GM18499 (cell line): Measurements from ENCODE around the gene SHLD2.
"Not testable (repeated sequence)": the region's sequence is repeated elsewhere in the genome, so short reads cannot be mapped to it uniquely, and the experiment has no call there.

Experiments used
- ATAC-seq: cut with Tn5 transposase; IDR thresholded peaks from one replicate; pipeline ENCODE4 v1.9.1; 2021; ENCODE audit warnings: moderate number of reproducible peaks; ENCODE audit not compliant: insufficient read depth, unreplicated experiment

The SHLD2 gene

GRCh38 chr10:87204801-87205200 is 109.8 kb downstream of the SHLD2 start:
- not testable (repeated sequence) for ATAC-seq

DNA sequence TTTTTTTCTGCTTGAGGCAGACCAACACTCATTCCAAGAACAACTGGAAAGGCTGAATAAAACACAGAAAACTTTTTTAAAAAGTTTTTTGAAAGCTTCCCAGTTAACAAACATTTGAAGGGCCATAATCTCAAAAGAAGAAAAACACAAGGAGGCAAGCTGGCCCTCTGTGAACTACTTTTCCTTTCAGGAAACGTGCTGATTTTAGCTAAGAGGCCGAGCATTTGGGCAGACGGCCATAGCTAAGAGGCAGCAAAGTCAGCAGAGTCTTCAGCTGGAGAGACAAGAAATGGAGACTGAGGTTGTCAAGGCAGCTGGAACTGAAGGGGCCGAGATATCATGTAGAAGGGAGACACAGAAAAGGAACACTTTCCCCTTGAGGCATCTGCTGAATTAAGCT is 111.9 kb downstream of the SHLD2 start:
- not testable (repeated sequence) for ATAC-seq

GRCh38 chr10:87210309-87210708 is 115.3 kb downstream of the SHLD2 start:
- not testable (repeated sequence) for ATAC-seq

DNA sequence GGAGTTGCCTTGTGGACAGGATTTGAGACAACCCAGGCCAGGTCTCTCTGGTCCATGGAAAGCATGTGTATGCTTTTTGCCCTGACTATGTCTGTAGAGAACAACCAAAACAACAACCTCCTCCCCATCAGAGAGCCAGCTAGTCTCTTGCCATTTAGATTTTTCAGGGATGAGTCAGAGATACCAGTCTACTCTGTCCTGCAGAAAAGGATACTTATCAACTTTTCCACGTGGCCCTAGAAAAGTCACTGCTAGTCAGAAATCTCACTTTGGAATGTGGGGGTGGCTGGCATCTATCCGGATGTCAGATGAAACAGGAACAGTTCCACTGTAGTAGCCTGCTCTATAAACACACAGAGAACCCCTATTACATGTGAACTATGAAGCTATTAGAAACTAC is 116.8 kb downstream of the SHLD2 start:
- not testable (repeated sequence) for ATAC-seq

GRCh38 chr10:87213150-87213765 is 118.3 kb downstream of the SHLD2 start:
- ATAC-seq, result not testable (repeated sequence)

DNA sequence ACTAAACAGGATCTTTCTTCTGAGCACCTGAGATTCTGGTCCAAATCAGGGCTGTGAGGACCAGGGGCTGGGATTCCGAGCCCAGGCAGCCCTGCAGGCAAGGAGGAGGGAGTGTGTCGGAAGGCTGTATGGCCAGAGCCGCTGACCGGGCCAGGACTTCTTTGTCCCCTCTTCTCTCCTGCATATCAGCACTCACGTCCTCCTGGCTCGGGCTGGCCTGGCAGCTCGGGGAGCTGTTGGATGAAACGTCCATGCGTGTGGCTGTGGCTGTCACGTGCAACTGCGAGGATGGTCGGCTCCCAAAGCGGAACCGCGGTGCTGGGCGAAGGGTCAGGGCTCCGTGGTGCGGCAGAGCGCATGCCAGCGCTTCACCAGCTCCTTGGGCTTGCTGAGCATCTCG is 118.8 kb downstream of the SHLD2 start:
- ATAC-seq, result not testable (repeated sequence)

DNA sequence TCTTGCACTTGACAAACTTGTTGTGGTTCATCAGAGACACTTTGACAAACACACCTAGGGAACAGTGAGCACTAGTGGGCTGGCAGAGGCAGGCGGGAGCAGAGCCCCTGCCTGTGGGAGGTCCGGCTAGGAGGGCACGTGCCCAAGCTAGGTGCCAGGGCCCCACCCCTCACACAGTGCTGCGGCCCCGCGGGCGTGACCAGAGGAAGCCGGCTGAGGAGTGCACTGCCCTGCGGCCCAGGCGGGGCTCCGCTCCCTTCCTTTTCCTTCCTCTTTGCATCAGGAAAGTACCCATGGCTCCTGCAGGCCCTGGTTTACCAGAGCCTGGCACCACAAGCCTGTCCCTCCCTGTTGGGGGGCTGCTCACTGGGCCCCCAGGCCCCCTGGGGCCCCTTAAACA is 121.1 kb downstream of the SHLD2 start:
- not testable (repeated sequence) for ATAC-seq

DNA sequence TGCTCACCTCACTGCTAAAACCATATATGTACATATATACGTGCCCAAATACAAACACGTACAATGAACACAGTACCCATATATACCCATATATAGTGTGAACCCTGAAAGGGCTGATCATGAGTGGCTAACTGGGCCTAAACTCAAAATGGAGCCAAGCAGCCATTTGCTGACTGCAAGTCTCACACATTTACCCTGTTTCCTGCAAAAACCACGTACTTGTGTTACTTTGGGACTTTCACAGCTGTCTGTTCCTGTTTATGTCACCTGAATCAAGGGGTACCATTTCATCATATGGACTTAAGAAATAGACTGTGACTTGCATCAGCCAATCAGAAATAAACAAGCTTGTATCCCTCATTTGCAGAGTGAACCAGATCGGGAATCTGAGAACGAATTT is 124.4 kb downstream of the SHLD2 start:
- ATAC-seq, result not testable (repeated sequence)

- not testable (repeated sequence) for ATAC-seq
These were observed 127.8 kb downstream of the SHLD2 start for GRCh38 chr10:87222789-87223188.

- ATAC-seq, result not testable (repeated sequence)
These were observed 130.1 kb downstream of the SHLD2 start, which contains the start of gene NUTM2A for GRCh38 chr10:87225148-87225547. Gene NUTM2A (plus strand): TSS chr10:87225448. CDS start chr10:87225831, 383 bp downstream.

DNA sequence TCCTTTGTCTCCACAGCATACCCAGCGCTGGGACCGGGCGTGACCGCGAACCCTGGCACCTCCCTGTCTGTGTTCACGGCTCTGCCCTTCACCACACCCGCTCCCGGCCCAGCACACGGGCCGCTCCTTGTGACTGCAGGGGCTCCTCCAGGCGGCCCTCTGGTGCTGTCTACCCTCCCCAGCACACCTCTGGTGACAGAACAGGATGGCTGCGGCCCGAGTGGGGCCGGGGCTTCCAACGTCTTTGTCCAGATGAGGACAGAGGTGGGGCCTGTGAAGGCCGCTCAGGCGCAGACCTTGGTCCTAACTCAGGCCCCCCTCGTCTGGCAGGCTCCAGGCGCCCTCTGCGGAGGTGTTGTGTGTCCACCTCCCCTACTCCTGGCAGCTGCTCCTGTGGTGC is 133.2 kb downstream of the SHLD2 start:
- not testable (repeated sequence) for ATAC-seq

GRCh38 chr10:87229211-87229610 is 134.2 kb downstream of the SHLD2 start:
- not testable (repeated sequence) for ATAC-seq

DNA sequence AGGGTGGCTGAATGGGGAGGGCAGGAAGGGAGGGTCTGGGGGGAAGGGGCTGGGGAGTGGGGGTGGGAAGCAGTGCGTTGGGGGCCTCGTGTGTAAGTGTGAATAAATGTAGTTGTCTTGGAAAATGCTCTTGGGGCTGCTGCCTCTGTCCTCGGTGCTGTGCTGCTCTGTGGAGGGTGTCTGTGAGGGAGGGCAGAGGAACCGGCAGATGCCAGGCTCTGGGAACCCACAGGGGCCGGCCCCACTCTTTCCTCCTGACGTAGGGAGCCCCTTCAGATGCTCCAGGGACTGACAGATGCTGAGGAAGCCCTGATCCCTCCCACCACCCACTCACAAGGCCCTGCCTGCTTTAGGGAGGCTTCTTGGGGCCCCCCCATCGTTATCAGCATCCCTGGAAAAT is 139.8 kb downstream of the SHLD2 start:
- not testable (repeated sequence) for ATAC-seq

GRCh38 chr10:87237244-87237643 is 142.2 kb downstream of the SHLD2 start:
- not testable (repeated sequence) for ATAC-seq

DNA sequence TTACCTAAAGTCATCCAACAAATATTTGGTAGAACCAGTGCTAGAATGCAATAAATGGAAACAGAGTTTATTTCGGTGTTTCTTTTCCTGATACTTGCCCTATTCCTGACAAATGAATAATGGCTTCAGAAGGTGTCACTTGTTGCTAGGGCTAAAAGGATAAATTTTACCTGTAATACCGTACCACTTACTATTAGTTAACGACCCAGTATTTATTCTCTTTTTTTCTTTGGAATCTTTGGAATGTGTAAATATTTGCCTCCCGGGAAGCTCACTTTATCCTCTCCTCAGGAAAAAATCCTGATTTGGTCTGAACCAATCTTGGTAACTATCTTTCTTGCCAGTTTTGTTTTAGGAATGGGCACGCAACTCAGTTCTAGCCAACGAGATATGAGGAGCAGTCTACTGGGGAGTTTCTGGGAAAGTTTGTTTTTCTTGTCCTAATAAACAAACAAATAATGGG is 144.4 kb downstream of the SHLD2 start:
- not testable (repeated sequence) for ATAC-seq
